NB4 (cell line): ENCODE data around the gene TAF3.

ENCODE experiments used
- DNase-seq: peaks from one replicate; pipeline ENCODE4 v3.0.0; 2010; ENCODE audit warnings: low read depth
- H3K4me3 ChIP-seq: one replicate; pipeline ENCODE4 v1.5.1; 2011; ENCODE audit warnings: mild to moderate bottlenecking, low read depth, low read length, moderate library complexity
- CTCF ChIP-seq: IDR thresholded peaks from one replicate; pipeline ENCODE4 v1.5.1; 2012; ENCODE audit warnings: low read depth, low read length
- MAX ChIP-seq: IDR thresholded peaks from 2 replicates; pipeline ENCODE4 v1.6.1; 2011; ENCODE audit warnings: low read depth, low read length
- MYC ChIP-seq: IDR thresholded peaks from 2 replicates; pipeline ENCODE4 v1.6.1; 2011; ENCODE audit warnings: low read depth, low read length
- POLR2A ChIP-seq: IDR thresholded peaks from 2 replicates; pipeline ENCODE4 v1.6.1; 2011; ENCODE audit warnings: mild to moderate bottlenecking; ENCODE audit not compliant: insufficient read length; ENCODE audit errors: extremely low read depth

TAF3 gene

GRCh38 chr10:7933262-7933661 is 115.0 kb downstream of the TAF3 start:
- no peak overlapping the region for H3K4me3 ChIP-seq
- DNase-seq = no peak
- TF ChIP-seq POLR2A = no peak
- no peak for TF ChIP-seq MAX
- no peak for TF ChIP-seq CTCF
- no peak for TF ChIP-seq MYC

GRCh38 chr10:7933757-7934156 is 115.5 kb downstream of the TAF3 start:
- DNase-seq = no peak
- TF ChIP-seq POLR2A = no peak
- TF ChIP-seq MAX = no peak
- TF ChIP-seq MYC = no peak
- no peak for TF ChIP-seq CTCF
- no peak overlapping the region for H3K4me3 ChIP-seq

GRCh38 chr10:7937315-7937945 is 119.1 kb downstream of the TAF3 start:
- no peak for DNase-seq
- H3K4me3 ChIP-seq = no peak overlapping the region
- TF ChIP-seq MYC (no peak), MAX (no peak), POLR2A (no peak), CTCF (no peak)

GRCh38 chr10:7941576-7941975 is 123.3 kb downstream of the TAF3 start:
- no peak for TF ChIP-seq MYC
- TF ChIP-seq MAX = no peak
- no peak for TF ChIP-seq POLR2A
- no peak for TF ChIP-seq CTCF
- no peak for DNase-seq
- no peak overlapping the region for H3K4me3 ChIP-seq

GRCh38 chr10:7942316-7942715 is 124.0 kb downstream of the TAF3 start:
- no peak for DNase-seq
- TF ChIP-seq CTCF (no peak), MYC (no peak), POLR2A (no peak), MAX (no peak)
- no peak overlapping the region for H3K4me3 ChIP-seq
